HG03520 (cell line): ENCODE results near the gene PLAC1.

ENCODE experiments used
- ATAC-seq: cut with Tn5 transposase; IDR thresholded peaks from one replicate; pipeline ENCODE4 v1.9.1; 2021; ENCODE audit warnings: mild to moderate bottlenecking, moderate library complexity; ENCODE audit not compliant: unreplicated experiment

Gene PLAC1

GRCh38 chrX:134592303-134592702 is 66.0 kb downstream of the PLAC1 start:
- ATAC-seq = no peak

- ATAC-seq = no peak
Observed at GRCh38 chrX:134591502-134591901, 66.8 kb downstream of the PLAC1 start.

- no peak for ATAC-seq
Observed at GRCh38 chrX:134588806-134589205, 69.5 kb downstream of the PLAC1 start.

GRCh38 chrX:134580907-134581306 is 77.4 kb downstream of the PLAC1 start:
- ATAC-seq = no peak

GRCh38 chrX:134573683-134574035 is 84.6 kb downstream of the PLAC1 start:
- ATAC-seq = no peak

- no peak for ATAC-seq
Observed at GRCh38 chrX:134572816-134573682, 85.2 kb downstream of the PLAC1 start.

GRCh38 chrX:134571796-134572195 is 86.5 kb downstream of the PLAC1 start:
- ATAC-seq = no peak

GRCh38 chrX:134570899-134571298 is 87.4 kb downstream of the PLAC1 start:
- no peak for ATAC-seq

GRCh38 chrX:134570509-134570846 is 87.8 kb downstream of the PLAC1 start:
- ATAC-seq = no peak

GRCh38 chrX:134569306-134569705 is 89.0 kb downstream of the PLAC1 start:
- ATAC-seq = no peak

- ATAC-seq = no peak
Observed at GRCh38 chrX:134568285-134569016, 89.8 kb downstream of the PLAC1 start.

GRCh38 chrX:134566506-134566905 is 91.8 kb downstream of the PLAC1 start:
- no peak for ATAC-seq

GRCh38 chrX:134562002-134562401 is 96.3 kb downstream of the PLAC1 start:
- no peak for ATAC-seq

- no peak for ATAC-seq
Observed at GRCh38 chrX:134558133-134558532, 100.1 kb downstream of the PLAC1 start.

GRCh38 chrX:134554291-134554690 is 104.0 kb downstream of the PLAC1 start:
- no peak for ATAC-seq

- no peak for ATAC-seq
Observed at GRCh38 chrX:134552351-134552750, 105.9 kb downstream of the PLAC1 start.

GRCh38 chrX:134551376-134552048 is 106.8 kb downstream of the PLAC1 start:
- ATAC-seq = no peak

- ATAC-seq = no peak
Observed at GRCh38 chrX:134548257-134549201, 109.7 kb downstream of the PLAC1 start.

GRCh38 chrX:134547047-134547679 is 111.1 kb downstream of the PLAC1 start:
- no peak for ATAC-seq

- ATAC-seq = no peak
Observed at GRCh38 chrX:134546187-134546586, 112.1 kb downstream of the PLAC1 start.
